ENCODE data around the gene L1TD1.

GRCh38 chr1:62178372-62178771, 16.3 kb upstream of the L1TD1 start:
- TF ChIP-seq CTCF (IDR thresholded peaks at IDR 0.05 in 2 of 3, conservative IDR thresholded peaks at IDR 0.05 in 1 of 3; ENCODE audit: borderline replicate concordance in 1 of 3, insufficient read depth in 1 of 3, low read depth in 2 of 3, low read length in 2 of 3): no peak
- TF ChIP-seq EGR1 (IDR thresholded peaks at IDR 0.05; ENCODE audit: low read depth): no peak
- no peak for TF ChIP-seq EZH2 (IDR thresholded peaks at IDR 0.05)
- TF ChIP-seq POLR2AphosphoS5 (IDR thresholded peaks at IDR 0.05; ENCODE audit: low read depth, low read length): no peak
- no peak for TF ChIP-seq RAD21 (IDR thresholded peaks at IDR 0.05; ENCODE audit: low read depth)
- TF ChIP-seq JUND (IDR thresholded peaks at IDR 0.05): no peak
- TF ChIP-seq YY1 (IDR thresholded peaks at IDR 0.05; ENCODE audit: extremely low read depth, insufficient replicate concordance, low read depth, low read length): no peak
- no peak for TF ChIP-seq CEBPB (IDR thresholded peaks at IDR 0.05; ENCODE audit: low read depth)
- TF ChIP-seq ATF3 (IDR thresholded peaks at IDR 0.05): no peak
